ENCODE data around the gene LPAR6. TPM values are rescaled to one million over a fixed set of nuclear protein-coding genes. Genes with fewer than 3 reads are reported as not detected.

LPAR6 gene
- total and polyA plus RNA-seq, 2 of the 4 experiments (the other 2 are of a cell fraction) = 1.4 to 2.0 TPM

- Histone ChIP-seq H4K91ac (ENCODE audit: insufficient read depth, low read depth, low read length) (no peak overlapping the region), H3K9ac (ENCODE audit: low read depth, low read length) (peak overlapping the region; percentile 76), H3K18ac (ENCODE audit: low read depth, low read length) (peak overlapping the region; percentile 19), H2AK5ac (ENCODE audit: low read depth, low read length) (no peak overlapping the region), H2BK5ac (ENCODE audit: low read depth, low read length, poor library complexity, severe bottlenecking) (peak overlapping the region; percentile 66), H3K79me1 (ENCODE audit: low read depth in 1 of 2, low read length in 2 of 2) (peaks cover 0 to 8% of the 10 kb centered on the region in 2 experiments; a peak in 3 of 4 replicates), H3K4me2 (ENCODE audit: low read depth, low read length) (peak overlapping the region; percentile 99), H2BK15ac (ENCODE audit: low read depth, low read length) (no peak overlapping the region), H3K27me3 (ENCODE audit: control insufficient read depth, insufficient read depth, low read length) (no peaks in the 10 kb centered on the region), H3K56ac (ENCODE audit: extremely low read depth, insufficient read depth, low read length) (peak overlapping the region; percentile 34; the same call in 1 of the 2 replicates), H3K9me1 (ENCODE audit: insufficient read depth, low read length) (no peaks in the 10 kb centered on the region), H3K9me3 (ENCODE audit: control insufficient read depth, insufficient read depth, low read length) (no peaks in the 10 kb centered on the region), H3K4me3 (ENCODE audit: insufficient read depth, low read depth, low read length) (peak overlapping the region; percentile 90), H2BK120ac (ENCODE audit: low read depth, low read length) (peak overlapping the region; percentile 30; the same call in 1 of the 2 replicates), H3K4me1 (ENCODE audit: control insufficient read depth, insufficient read depth, low read length) (no peaks in the 10 kb centered on the region), H4K8ac (ENCODE audit: low read depth in 2 of 2, low read length in 2 of 2) (peak overlapping the region in 1 of 2 experiments; percentile 35; a peak in 2 of 4 replicates), H2BK20ac (ENCODE audit: low read depth, low read length) (no peak overlapping the region), H3K14ac (replicated peaks; ENCODE audit: low read depth, low read length) (peak overlapping the region; percentile 85), H2AK9ac (replicated peaks; ENCODE audit: low read depth, low read length, poor library complexity) (no peak overlapping the region), H4K5ac (ENCODE audit: low read depth, low read length) (peak overlapping the region; percentile 14), H3K4ac (ENCODE audit: low read depth, low read length) (peak overlapping the region; percentile 30; the same call in 1 of the 2 replicates), H2AFZ (replicated peaks; ENCODE audit: low read length, poor library complexity) (no peak overlapping the region), H3K23ac (ENCODE audit: low read depth, low read length) (peak overlapping the region; percentile 82), H4K20me1 (ENCODE audit: insufficient read depth, low read length) (no peaks in the 10 kb centered on the region), H3K27ac (ENCODE audit: insufficient read depth, low read length) (peak overlapping the region; percentile 53), H3K36me3 (ENCODE audit: control insufficient read depth, insufficient read depth, low read length) (peaks cover 1% of the 10 kb centered on the region; the same call in 1 of the 2 replicates)
- peak; percentile 31 for DNase-seq
- POLR2A ChIA-PET (ENCODE audit: unreplicated experiment) = interaction anchor here (1.2 kb wide), 1 partner anchor 14 kb away, joined by 5 read pairs; no protein-coding TSS in a partner anchor
- CTCF ChIA-PET = interaction anchor here (1.3 kb wide), 1 partner anchor 168 kb away, joined by 3 read pairs; no protein-coding TSS in a partner anchor
- dilution Hi-C loops (cut with HindIII; ENCODE audit: low sequenced_read_pairs, unreplicated experiment) (no loop called here), intact Hi-C loops (cut with micrococcal nuclease) (loop anchor here (5.0 kb wide), 1 partner anchor 170 kb away; no protein-coding TSS in a partner anchor), in situ Hi-C loops (cut with MboI; ENCODE audit: low sequenced_read_pairs) (no loop called here)
- peak; percentile 59 for ATAC-seq (ENCODE audit: low read depth)
- BruUV-seq (replicated peaks) = no TSS peak
- WGBS, 2 experiments (ENCODE audit: extremely low coverage in 2 of 2, insufficient read length in 1 of 2) = no CpG with 5 or more reads among the region's 13 CpGs
- no peak for TF ChIP-seq FOS (IDR thresholded peaks at IDR 0.05; ENCODE audit: low read depth, low read length)
- TF ChIP-seq MAZ (IDR thresholded peaks at IDR 0.05; ENCODE audit: borderline replicate concordance, low read depth, low read length) = no peak
- no peak for TF ChIP-seq NFE2L2 (IDR thresholded peaks at IDR 0.05; ENCODE audit: low read depth, low read length)
- TF ChIP-seq RCOR1 (IDR thresholded peaks at IDR 0.05; ENCODE audit: insufficient replicate concordance, low read length) = no peak
- no peak for TF ChIP-seq SMC3 (IDR thresholded peaks at IDR 0.05; ENCODE audit: low read depth, low read length)
- no peak for TF ChIP-seq CEBPB (IDR thresholded peaks at IDR 0.05; ENCODE audit: low read depth, low read length)
- no peak for TF ChIP-seq USF2 (IDR thresholded peaks at IDR 0.05; ENCODE audit: low read depth, low read length)
- TF ChIP-seq RFX5 (IDR thresholded peaks at IDR 0.05; ENCODE audit: low read depth, low read length) = no peak
- no peak for TF ChIP-seq POLR2A (IDR thresholded peaks at IDR 0.05; ENCODE audit: low read depth, low read length)
- TF ChIP-seq RAD21 (IDR thresholded peaks at IDR 0.05; ENCODE audit: low read length) = no peak
- no peak for TF ChIP-seq MAFK (IDR thresholded peaks at IDR 0.05; ENCODE audit: low read depth, low read length)
- no peak for TF ChIP-seq MXI1 (IDR thresholded peaks at IDR 0.05; ENCODE audit: borderline replicate concordance, low read depth, low read length)
- no peak for TF ChIP-seq CHD1 (IDR thresholded peaks at IDR 0.05; ENCODE audit: low read depth, low read length)
- TF ChIP-seq ELK1 (IDR thresholded peaks at IDR 0.05; ENCODE audit: borderline replicate concordance, low read depth, low read length) = no peak
Observed at GRCh38 chr13:48411841-48412531, 927 bp downstream of the LPAR6 start.

Measured in IMR-90 (cell line).